SK-N-SH treated with all-trans-retinoic acid at 6 μM for 48 hours (cell line): ENCODE measurements around the gene SORCS1.

Source experiments
- ATAC-seq: fragments of 200-7000 bp; cut with Tn5 transposase; 3 replicates; pipeline ENCODE4 v1.9.1; 2020; ENCODE audit warnings: mild to moderate bottlenecking, moderate library complexity
- ARNTL ChIP-seq: fragments of 450-650 bp; formaldehyde crosslinking; IDR thresholded peaks from 2 replicates; pipeline ENCODE4 v1.5.0; 2020; ENCODE audit warnings: low read depth, mild to moderate bottlenecking, moderate library complexity, borderline replicate concordance
- BACH2 ChIP-seq: fragments of 250-450 bp; sonication (Bioruptor Pico); IDR thresholded peaks from 2 replicates; pipeline ENCODE4 v1.9.0; 2021; ENCODE audit warnings: mild to moderate bottlenecking, borderline replicate concordance
- CREB5 ChIP-seq: fragments of 250-450 bp; sonication (Bioruptor Pico); IDR thresholded peaks from 2 replicates; pipeline ENCODE4 v1.5.1; 2020; ENCODE audit warnings: low read depth, mild to moderate bottlenecking, moderate library complexity
- CSDC2 ChIP-seq: fragments of 250-450 bp; sonication (Bioruptor Pico); IDR thresholded peaks from 2 replicates; pipeline ENCODE4 v1.5.0; 2020; ENCODE audit warnings: mild to moderate bottlenecking, moderate library complexity
- CSRNP3 ChIP-seq: fragments of 250-450 bp; sonication (Bioruptor Pico); IDR thresholded peaks from 2 replicates; pipeline ENCODE4 v1.5.1; 2021; ENCODE audit warnings: mild to moderate bottlenecking, moderate library complexity
- ESRRG ChIP-seq: fragments of 250-450 bp; sonication (Bioruptor Pico); IDR thresholded peaks from 2 replicates; pipeline ENCODE4 v1.6.1; 2021; ENCODE audit warnings: mild to moderate bottlenecking
- GLIS3 ChIP-seq: fragments of 250-450 bp; sonication (Bioruptor Pico); IDR thresholded peaks from 2 replicates; pipeline ENCODE4 v1.5.0; 2020; ENCODE audit warnings: mild to moderate bottlenecking, moderate library complexity
- ISL1 ChIP-seq: fragments of 250-450 bp; sonication (Bioruptor Pico); IDR thresholded peaks from 2 replicates; pipeline ENCODE4 v2.1.2; 2022; ENCODE audit warnings: mild to moderate bottlenecking, moderate library complexity
- OSR1 ChIP-seq: fragments of 250-450 bp; sonication (Bioruptor Pico); IDR thresholded peaks from 2 replicates; pipeline ENCODE4 v1.8.0; 2022; ENCODE audit warnings: moderate library complexity, mild to moderate bottlenecking, inconsistent platforms
- PATZ1 ChIP-seq: fragments of 250-450 bp; sonication (Bioruptor Pico); IDR thresholded peaks from 2 replicates; pipeline ENCODE4 v1.8.0; 2020; ENCODE audit warnings: mild to moderate bottlenecking, moderate library complexity, borderline replicate concordance
- POU6F1 ChIP-seq: fragments of 250-450 bp; sonication (Bioruptor Pico); IDR thresholded peaks from 2 replicates; pipeline ENCODE4 v1.8.0; 2021; ENCODE audit warnings: low read depth, mild to moderate bottlenecking, moderate library complexity, borderline replicate concordance
- PPARA ChIP-seq: fragments of 250-450 bp; sonication (Bioruptor Pico); IDR thresholded peaks from 2 replicates; pipeline ENCODE4 v1.5.0; 2020; ENCODE audit warnings: mild to moderate bottlenecking, borderline replicate concordance
- RARB ChIP-seq: fragments of 250-450 bp; sonication (Bioruptor Pico); IDR thresholded peaks from 2 replicates; pipeline ENCODE4 v1.8.0; 2021; ENCODE audit warnings: mild to moderate bottlenecking, moderate library complexity
- SNAI2 ChIP-seq: fragments of 250-450 bp; sonication (Bioruptor Pico); IDR thresholded peaks from 2 replicates; pipeline ENCODE4 v1.5.0; 2020; ENCODE audit warnings: mild to moderate bottlenecking, moderate library complexity
- TCF4 ChIP-seq: fragments of 250-450 bp; sonication (Bioruptor Pico); IDR thresholded peaks from 2 replicates; pipeline ENCODE4 v1.8.0; 2021; ENCODE audit warnings: mild to moderate bottlenecking, moderate library complexity, borderline replicate concordance
- TOX ChIP-seq: fragments of 250-450 bp; sonication (Bioruptor Pico); IDR thresholded peaks from 2 replicates; pipeline ENCODE4 v1.8.0; 2021; ENCODE audit warnings: mild to moderate bottlenecking, moderate library complexity, borderline replicate concordance
- TSHZ2 ChIP-seq: fragments of 250-450 bp; sonication (Bioruptor Pico); IDR thresholded peaks from 2 replicates; pipeline ENCODE4 v1.5.0; 2020; ENCODE audit warnings: mild to moderate bottlenecking, moderate library complexity
- ZC3H10 ChIP-seq: fragments of 250-450 bp; sonication (Bioruptor Pico); IDR thresholded peaks from 2 replicates; pipeline ENCODE4 v1.5.1; 2021; ENCODE audit warnings: mild to moderate bottlenecking, moderate library complexity
- ZFP3 ChIP-seq: fragments of 250-450 bp; sonication (Bioruptor Pico); IDR thresholded peaks from 2 replicates; pipeline ENCODE4 v1.5.0; 2020; ENCODE audit warnings: mild to moderate bottlenecking, moderate library complexity
- ZFP30 ChIP-seq: fragments of 450-650 bp; formaldehyde crosslinking; IDR thresholded peaks from 2 replicates; pipeline ENCODE4 v1.5.0; 2022; ENCODE audit warnings: mild to moderate bottlenecking, moderate library complexity
- ZNF565 ChIP-seq: fragments of 450-650 bp; formaldehyde crosslinking; conservative IDR thresholded peaks from 2 replicates; pipeline ENCODE4 v1.5.0; 2020; ENCODE audit warnings: low read depth, mild to moderate bottlenecking, moderate library complexity
- ZNF70 ChIP-seq: fragments of 450-650 bp; formaldehyde crosslinking; IDR thresholded peaks from 2 replicates; pipeline ENCODE4 v1.5.0; 2020; ENCODE audit warnings: mild to moderate bottlenecking, moderate library complexity
- ZNF8 ChIP-seq: fragments of 450-650 bp; formaldehyde crosslinking; IDR thresholded peaks from 2 replicates; pipeline ENCODE4 v1.5.0; 2020; ENCODE audit warnings: mild to moderate bottlenecking, moderate library complexity

Gene SORCS1

GRCh38 chr10:106652279-106652678 is 512.2 kb downstream of the SORCS1 start:
- ATAC-seq: no peak
- TF ChIP-seq ZFP3 (no peak), TSHZ2 (CRISPR knock-in tag) (no peak), POU6F1 (CRISPR knock-in tag) (no peak), ESRRG (no peak), ZNF70 (CRISPR knock-in tag) (no peak)

- TF ChIP-seq ZC3H10: no peak
- TF ChIP-seq ZFP30 (CRISPR knock-in tag): no peak
- no peak for TF ChIP-seq GLIS3 (CRISPR knock-in tag)
- no peak for TF ChIP-seq CSDC2
- no peak for TF ChIP-seq ZFP3
- TF ChIP-seq OSR1 (CRISPR knock-in tag): no peak
- ATAC-seq: no peak
Observed at GRCh38 chr10:106648534-106649481, 515.7 kb downstream of the SORCS1 start.

- no peak for TF ChIP-seq GLIS3 (CRISPR knock-in tag)
- no peak for TF ChIP-seq BACH2 (CRISPR knock-in tag)
- no peak for TF ChIP-seq SNAI2 (CRISPR knock-in tag)
- TF ChIP-seq OSR1 (CRISPR knock-in tag): no peak
- no peak for TF ChIP-seq ARNTL (CRISPR knock-in tag)
- no peak for TF ChIP-seq PATZ1 (CRISPR knock-in tag)
- TF ChIP-seq ZNF565 (CRISPR knock-in tag): no peak
- TF ChIP-seq TOX: no peak
- TF ChIP-seq POU6F1 (CRISPR knock-in tag): no peak
- TF ChIP-seq PPARA (CRISPR knock-in tag): no peak
- no peak for TF ChIP-seq TCF4 (CRISPR knock-in tag)
- TF ChIP-seq RARB (CRISPR knock-in tag): no peak
- no peak for TF ChIP-seq CSDC2
- no peak for TF ChIP-seq ZFP3
- no peak for TF ChIP-seq ESRRG
- TF ChIP-seq CSRNP3 (CRISPR knock-in tag): no peak
- no peak for TF ChIP-seq ISL1 (CRISPR knock-in tag)
- no peak for TF ChIP-seq ZNF70 (CRISPR knock-in tag)
- TF ChIP-seq ZNF8 (CRISPR knock-in tag): no peak
- no peak for TF ChIP-seq CREB5 (CRISPR knock-in tag)
- TF ChIP-seq, all 23 proteins: peak for 0
- no peak for ATAC-seq
Observed at GRCh38 chr10:106643473-106643872, 521.0 kb downstream of the SORCS1 start.
